Mesodermal cell (in vitro differentiated cells): Measurements from ENCODE around the gene SIGLEC1.

Experiments
- H3K27ac ChIP-seq: 2 replicates; pipeline ENCODE4 v1.7.0; 2013; ENCODE audit warnings: mild to moderate bottlenecking, low read depth, low read length, moderate library complexity; ENCODE audit not compliant: severe bottlenecking
- H3K36me3 ChIP-seq: 2 replicates; pipeline ENCODE4 v1.7.1; 2013; ENCODE audit warnings: mild to moderate bottlenecking, low read length, moderate library complexity; ENCODE audit not compliant: control insufficient read depth, insufficient read depth
- H3K4me1 ChIP-seq: one replicate; pipeline ENCODE4 v1.7.1; 2013; ENCODE audit warnings: mild to moderate bottlenecking, low read length; ENCODE audit not compliant: insufficient read depth, control insufficient read depth, poor library complexity, severe bottlenecking
- H3K4me3 ChIP-seq: 2 replicates; pipeline ENCODE4 v1.7.0; 2013; ENCODE audit warnings: low read length, control low read depth, mild to moderate bottlenecking; ENCODE audit not compliant: insufficient read depth, poor library complexity, severe bottlenecking; ENCODE audit errors: extremely low read depth
- H3K9me3 ChIP-seq: 2 replicates; pipeline ENCODE4 v1.7.1; 2013; ENCODE audit warnings: mild to moderate bottlenecking, low read length, moderate library complexity; ENCODE audit not compliant: control insufficient read depth
- WGBS, 2 experiments: methylation state at CpG; one replicate each; pipeline ENCODE4 v1.1.5; 2013; ENCODE audit warnings: missing lambda C conversion rate in 2 of 2; ENCODE audit not compliant: insufficient coverage in 2 of 2; 5-methylcytosine and 5-hydroxymethylcytosine counted together

SIGLEC1 gene

GRCh38 chr20:3733119-3733995 is 21.0 kb upstream of the SIGLEC1 start:
- Histone ChIP-seq H3K4me3 (no peak overlapping the region), H3K4me1 (no peaks in the 10 kb centered on the region), H3K9me3 (no peaks in the 10 kb centered on the region), H3K27ac (no peak overlapping the region), H3K36me3 (no peaks in the 10 kb centered on the region)
- WGBS, 2 experiments, result 93 to 97% methylated on average over 17 to 20 of the region's 20 CpGs

GRCh38 chr20:3732327-3733118 is 20.1 kb upstream of the SIGLEC1 start, which contains the start of gene HSPA12B:
Gene HSPA12B (plus strand): TSS chr20:3732685. CDS start chr20:3738675, 5,990 bp downstream.
- Histone ChIP-seq H3K9me3 (no peaks in the 10 kb centered on the region), H3K36me3 (no peaks in the 10 kb centered on the region), H3K4me3 (no peak within 1 kb of the TSS), H3K27ac (no peak within 1 kb of the TSS), H3K4me1 (peaks cover 3% of the 10 kb centered on the region)
- 30 to 42% methylated on average over 13 to 34 of the region's 67 CpGs for WGBS, 2 experiments

- peaks cover 4% of the 10 kb centered on the region for H3K4me1 ChIP-seq
- H3K36me3 ChIP-seq, result no peaks in the 10 kb centered on the region
- 75 to 89% methylated on average over 10 to 13 of the region's 16 CpGs for WGBS, 2 experiments
- no peak overlapping the region for H3K4me3 ChIP-seq
- no peaks in the 10 kb centered on the region for H3K9me3 ChIP-seq
- no peak overlapping the region for H3K27ac ChIP-seq
Observed at GRCh38 chr20:3731944-3732326, 19.5 kb upstream of the SIGLEC1 start.

- Histone ChIP-seq H3K9me3 (no peaks in the 10 kb centered on the region), H3K36me3 (no peaks in the 10 kb centered on the region), H3K27ac (no peak overlapping the region), H3K4me3 (no peak overlapping the region), H3K4me1 (peaks cover 4% of the 10 kb centered on the region)
- WGBS, 2 experiments, result 89 to 93% methylated on average over 7 to 11 of the region's 12 CpGs
Observed at GRCh38 chr20:3730803-3731672, 18.6 kb upstream of the SIGLEC1 start.

GRCh38 chr20:3729811-3730540 is 17.6 kb upstream of the SIGLEC1 start:
- WGBS, 2 experiments, result 83 to 93% methylated on average over 1 to 8 of the region's 8 CpGs
- no peaks in the 10 kb centered on the region for H3K36me3 ChIP-seq
- H3K4me3 ChIP-seq, result no peak overlapping the region
- H3K27ac ChIP-seq, result no peak overlapping the region
- no peaks in the 10 kb centered on the region for H3K9me3 ChIP-seq
- peaks cover 4% of the 10 kb centered on the region for H3K4me1 ChIP-seq

GRCh38 chr20:3729378-3729777 is 17.0 kb upstream of the SIGLEC1 start:
- peaks cover 4% of the 10 kb centered on the region for H3K4me1 ChIP-seq
- H3K9me3 ChIP-seq, result no peaks in the 10 kb centered on the region
- no peaks in the 10 kb centered on the region for H3K36me3 ChIP-seq
- WGBS, 2 experiments, result 91 to 95% methylated on average over 6 of the region's 6 CpGs
- H3K27ac ChIP-seq, result no peak overlapping the region
- H3K4me3 ChIP-seq, result no peak overlapping the region

GRCh38 chr20:3728876-3729275 is 16.5 kb upstream of the SIGLEC1 start:
- WGBS, 2 experiments, result 100% methylated on average over 2 to 3 of the region's 3 CpGs
- Histone ChIP-seq H3K27ac (no peak overlapping the region), H3K36me3 (no peaks in the 10 kb centered on the region), H3K4me3 (no peak overlapping the region), H3K9me3 (no peaks in the 10 kb centered on the region), H3K4me1 (peaks cover 4% of the 10 kb centered on the region)

GRCh38 chr20:3728354-3728753 is 16.0 kb upstream of the SIGLEC1 start:
- no peaks in the 10 kb centered on the region for H3K9me3 ChIP-seq
- H3K4me3 ChIP-seq, result no peak overlapping the region
- WGBS, 2 experiments, result 82 to 86% methylated on average over 4 of the region's 5 CpGs
- no peak overlapping the region for H3K27ac ChIP-seq
- H3K4me1 ChIP-seq, result peaks cover 4% of the 10 kb centered on the region
- H3K36me3 ChIP-seq, result no peaks in the 10 kb centered on the region

GRCh38 chr20:3727401-3728021 is 15.1 kb upstream of the SIGLEC1 start:
- no peak overlapping the region for H3K4me3 ChIP-seq
- no peaks in the 10 kb centered on the region for H3K9me3 ChIP-seq
- H3K36me3 ChIP-seq, result no peaks in the 10 kb centered on the region
- peaks cover 4% of the 10 kb centered on the region for H3K4me1 ChIP-seq
- no peak overlapping the region for H3K27ac ChIP-seq
- 50 to 57% methylated on average over 8 to 9 of the region's 11 CpGs for WGBS, 2 experiments
